Motor neuron (in vitro differentiated cells): ENCODE measurements around the gene PAK5. TPM values are rescaled to one million over a fixed set of nuclear protein-coding genes. Genes with fewer than 3 reads are reported as not detected.
A peak's percentile ranks its signal among the peaks of the same experiment; 100 is the strongest.

Source experiments
- ATAC-seq, 8 experiments: fragments of 200-7000 bp; cut with Tn5 transposase; replicated peaks in 6 of 8; 2 replicates each; pipeline ENCODE4 v1.8.0; 2021; ENCODE audit warnings: mild to moderate bottlenecking in 8 of 8, moderate library complexity in 8 of 8
- H3K27ac ChIP-seq, 2 donors: fragments of 250-450 bp; sonication (Bioruptor Pico); 2 replicates each; pipeline ENCODE4 v1.9.0; 2021; ENCODE audit warnings: antibody characterized with exemption in 2 of 2, mild to moderate bottlenecking in 2 of 2, moderate library complexity in 1 of 2
- H3K4me1 ChIP-seq, 2 donors: fragments of 250-450 bp; sonication (Bioruptor Pico); replicated peaks in 1 of 2; 2 replicates each; pipeline ENCODE4 v1.6.1; 2021; ENCODE audit warnings: antibody characterized with exemption in 2 of 2, mild to moderate bottlenecking in 2 of 2, moderate library complexity in 1 of 2
- H3K4me3 ChIP-seq, 5 donors: fragments of 250-450 bp; sonication (Bioruptor Pico); 2 replicates each; pipeline ENCODE4 v1.9.0; 2021; ENCODE audit warnings: antibody characterized with exemption in 5 of 5, mild to moderate bottlenecking in 5 of 5, moderate library complexity in 4 of 5
- WGBS, 10 experiments: fragments of 450-650 bp; shearing (Covaris generic); methylation state at CpG; one replicate each; pipeline ENCODE4 v1.0.0; 2022; 5-methylcytosine and 5-hydroxymethylcytosine counted together
- in situ Hi-C, 9 experiments: fragments of 400-800 bp; cut with MboI; loops; one replicate each; pipeline ENCODE4 v1.15.0; 2021; ENCODE audit warnings: low sequenced_read_pairs in 9 of 9, low pct_unique_long_range_greater_than_20kb in 2 of 9; ENCODE audit not compliant: unreplicated experiment in 9 of 9
- total RNA-seq, 8 experiments: library from RNA; unstranded; fragments of 300-600 nt; gene quantifications; 2 replicates each; pipeline versions ENCODE4 v1.2.3 to v1.2.4, GENCODE V29; 2022

Gene PAK5
- total RNA-seq, 8 experiments from 2014 or later = 2.7 to 20.0 (median 12.5) TPM

- Histone ChIP-seq H3K27ac (no peak overlapping the region), H3K4me3 (no peak overlapping the region), H3K4me1 (peaks cover 7 to 30% of the 10 kb centered on the region in 2 donors)
- ATAC-seq = no peak
- in situ Hi-C loops = loop anchor here in 1 of 9 experiments (25.0 kb wide), 1 partner anchor 804 kb away; no protein-coding TSS in a partner anchor
- WGBS, 10 experiments = 45 to 98% (median 93%) methylated on average over 2 to 15 of the region's 20 CpGs; no CpG with 5 or more reads in 1 of the 10 experiments
Measured at GRCh38 chr20:9565910-9566550, 272.8 kb downstream of the PAK5 start.

- Histone ChIP-seq H3K4me1 (no peaks in the 10 kb centered on the region), H3K27ac (no peak overlapping the region), H3K4me3 (no peak overlapping the region)
- no peak for ATAC-seq
- 81 to 100% (median 91%) methylated on average over 1 to 4 of the region's 4 CpGs for WGBS, 10 experiments
- in situ Hi-C loops = loop anchor here in 1 of 9 experiments (25.0 kb wide), 1 partner anchor 795 kb away; no protein-coding TSS in a partner anchor
Measured at GRCh38 chr20:9557411-9557810, 281.5 kb downstream of the PAK5 start.

- H3K27ac ChIP-seq = no peak overlapping the region
- WGBS, 10 experiments = 80 to 100% (median 83%) methylated on average over 1 to 2 of the region's 2 CpGs; no CpG with 5 or more reads in 4 of the 10 experiments
- H3K4me1 ChIP-seq = no peaks in the 10 kb centered on the region
- in situ Hi-C loops = loop anchor here in 1 of 9 experiments (25.0 kb wide), 1 partner anchor 793 kb away; no protein-coding TSS in a partner anchor
- ATAC-seq = peak in 5 of 8 experiments; percentile 62 to 93 (median 89)
- H3K4me3 ChIP-seq = no peak overlapping the region
Measured at GRCh38 chr20:9555781-9556180, 283.1 kb downstream of the PAK5 start.

GRCh38 chr20:9551808-9552550, 286.9 kb downstream of the PAK5 start:
- WGBS, 10 experiments = 30 to 100% (median 89%) methylated on average over 1 to 4 of the region's 4 CpGs; no CpG with 5 or more reads in 4 of the 10 experiments
- H3K4me3 ChIP-seq = no peak overlapping the region
- H3K4me1 ChIP-seq = peaks cover 0 to 2% of the 10 kb centered on the region in 2 donors
- in situ Hi-C loops = loop anchor here in 1 of 9 experiments (25.0 kb wide), 1 partner anchor 790 kb away; no protein-coding TSS in a partner anchor
- ATAC-seq = no peak
- H3K27ac ChIP-seq = no peak overlapping the region

GRCh38 chr20:9550871-9551270, 288.0 kb downstream of the PAK5 start:
- ATAC-seq = no peak
- 0 to 100% (median 61%) methylated on average over 1 to 2 of the region's 2 CpGs; no CpG with 5 or more reads in 2 of the 10 experiments for WGBS, 10 experiments
- in situ Hi-C loops = loop anchor here in 1 of 9 experiments (25.0 kb wide), 1 partner anchor 789 kb away; no protein-coding TSS in a partner anchor
- peaks cover 0 to 2% of the 10 kb centered on the region in 2 donors for H3K4me1 ChIP-seq
- H3K27ac ChIP-seq = no peak overlapping the region
- no peak overlapping the region for H3K4me3 ChIP-seq

GRCh38 chr20:9550283-9550682, 288.6 kb downstream of the PAK5 start:
- 0 to 100% (median 25%) methylated on average over 1 of the region's 1 CpG; no CpG with 5 or more reads in 5 of the 10 experiments for WGBS, 10 experiments
- ATAC-seq = no peak

GRCh38 chr20:9543214-9543613, 295.7 kb downstream of the PAK5 start:
- 10 to 91% (median 57%) methylated on average over 1 to 4 of the region's 4 CpGs; no CpG with 5 or more reads in 2 of the 10 experiments for WGBS, 10 experiments
- Histone ChIP-seq H3K4me3 (no peak overlapping the region), H3K4me1 (peaks cover 0 to 2% of the 10 kb centered on the region in 2 donors), H3K27ac (no peak overlapping the region)
- no peak for ATAC-seq
- in situ Hi-C loops = no loop called here

More at GRCh38 chr20:9550283-9550682, 288.6 kb downstream of the PAK5 start:
- Histone ChIP-seq H3K4me1 (peaks cover 0 to 2% of the 10 kb centered on the region in 2 donors), H3K27ac (no peak overlapping the region), H3K4me3 (no peak overlapping the region)
- in situ Hi-C loops = loop anchor here in 1 of 9 experiments (25.0 kb wide), 1 partner anchor 788 kb away; no protein-coding TSS in a partner anchor

- H3K4me1 ChIP-seq = peaks cover 30 to 53% of the 10 kb centered on the region in 2 donors
- in situ Hi-C loops = no loop called here
- WGBS, 10 experiments = 0 to 43% (median 20%) methylated on average over 1 to 2 of the region's 2 CpGs; no CpG with 5 or more reads in 2 of the 10 experiments
- H3K4me3 ChIP-seq = no peak overlapping the region
- ATAC-seq = peak in 5 of 8 experiments; percentile 23 to 78 (median 77)
- peak overlapping the region in 1 of 2 donors; percentile 27 for H3K27ac ChIP-seq
Measured at GRCh38 chr20:9535449-9535848, 303.4 kb downstream of the PAK5 start.

GRCh38 chr20:9534025-9534424, 304.9 kb downstream of the PAK5 start:
- peaks cover 30 to 53% of the 10 kb centered on the region in 2 donors for H3K4me1 ChIP-seq
- H3K4me3 ChIP-seq = no peak overlapping the region
- peak in 2 of 8 experiments; percentile 29 to 34 for ATAC-seq
- WGBS, 10 experiments = 34 to 100% (median 79%) methylated on average over 1 to 5 of the region's 5 CpGs; no CpG with 5 or more reads in 1 of the 10 experiments
- H3K27ac ChIP-seq = no peak overlapping the region
- in situ Hi-C loops = no loop called here

GRCh38 chr20:9532069-9532838, 306.6 kb downstream of the PAK5 start:
- ATAC-seq = peak in 6 of 8 experiments; percentile 63 to 92 (median 76)
- no peak overlapping the region for H3K4me3 ChIP-seq
- in situ Hi-C loops = no loop called here
- 10 to 83% (median 17%) methylated on average over 1 to 4 of the region's 4 CpGs; no CpG with 5 or more reads in 5 of the 10 experiments for WGBS, 10 experiments
- peaks cover 30 to 53% of the 10 kb centered on the region in 2 donors for H3K4me1 ChIP-seq
- peak overlapping the region in 1 of 2 donors; percentile 70 for H3K27ac ChIP-seq

GRCh38 chr20:9531581-9531980, 307.3 kb downstream of the PAK5 start:
- no peak overlapping the region for H3K27ac ChIP-seq
- ATAC-seq = no peak
- peaks cover 30 to 53% of the 10 kb centered on the region in 2 donors for H3K4me1 ChIP-seq
- 33 to 90% (median 60%) methylated on average over 1 to 2 of the region's 2 CpGs; no CpG with 5 or more reads in 1 of the 10 experiments for WGBS, 10 experiments
- no peak overlapping the region for H3K4me3 ChIP-seq
- in situ Hi-C loops = no loop called here

- Histone ChIP-seq H3K27ac (no peak overlapping the region), H3K4me1 (peaks cover 11 to 29% of the 10 kb centered on the region in 2 donors), H3K4me3 (no peak overlapping the region)
- ATAC-seq = no peak
- in situ Hi-C loops = no loop called here
- WGBS, 10 experiments = 50 to 100% (median 80%) methylated on average over 1 to 3 of the region's 3 CpGs; no CpG with 5 or more reads in 1 of the 10 experiments
Measured at GRCh38 chr20:9523636-9524035, 315.2 kb downstream of the PAK5 start.
